Natural killer cell (primary cell): ENCODE results near the gene GNAS-AS1. TPM values are rescaled to one million over a fixed set of nuclear protein-coding genes. Genes with fewer than 3 reads are reported as not detected.

Experiments used
- ATAC-seq, 3 donors: fragments of 150-1000 bp in 2 of 3; fragments of 200-7000 bp in 1 of 3; cut with Tn5 transposase; 1 replicate in 1 of 3; 2 replicates in 2 of 3; pipeline ENCODE4 v1.10.0; 2021; ENCODE audit warnings: mild to moderate bottlenecking in 2 of 3, moderate library complexity in 2 of 3
- DNase-seq, 2 donors: peaks; one replicate each; pipeline versions ENCODE4 v3.0.0 to v3.0.0-alpha.2; 2013 to 2021; ENCODE audit warnings: mixed read lengths in 1 of 2
- H3K27ac ChIP-seq: one replicate; pipeline ENCODE4 v1.5.1; 2013; ENCODE audit warnings: mild to moderate bottlenecking, low read length
- H3K27me3 ChIP-seq: one replicate; pipeline ENCODE4 v1.6.1; 2013; ENCODE audit warnings: low read length; ENCODE audit not compliant: control insufficient read depth, insufficient read depth
- H3K36me3 ChIP-seq: one replicate; pipeline ENCODE4 v1.6.1; 2013; ENCODE audit warnings: low read length; ENCODE audit not compliant: control insufficient read depth, insufficient read depth
- H3K4me1 ChIP-seq: one replicate; pipeline ENCODE4 v1.6.1; 2013; ENCODE audit warnings: low read length; ENCODE audit not compliant: control insufficient read depth, insufficient read depth
- H3K4me3 ChIP-seq: one replicate; pipeline ENCODE4 v1.5.1; 2013; ENCODE audit warnings: low read length
- H3K9me3 ChIP-seq: one replicate; pipeline ENCODE4 v1.6.1; 2013; ENCODE audit warnings: low read length; ENCODE audit not compliant: control insufficient read depth, insufficient read depth
- H3K27ac Mint-ChIP-seq, 2 donors: one replicate each; pipeline ENCODE4 v1.8.0; 2022; ENCODE audit warnings: mild to moderate bottlenecking in 2 of 2, mixed read lengths in 2 of 2, moderate library complexity in 1 of 2
- H3K27me3 Mint-ChIP-seq, 2 donors: one replicate each; pipeline ENCODE4 v1.8.0; 2022; ENCODE audit warnings: low read depth in 2 of 2, mixed read lengths in 2 of 2
- H3K36me3 Mint-ChIP-seq: one replicate; pipeline ENCODE4 v1.8.0; 2022; ENCODE audit warnings: mixed read lengths
- H3K4me1 Mint-ChIP-seq, 2 donors: one replicate each; pipeline ENCODE4 v1.8.0; 2022; ENCODE audit warnings: mixed read lengths in 2 of 2
- H3K4me3 Mint-ChIP-seq: one replicate; pipeline ENCODE4 v1.8.0; 2022; ENCODE audit warnings: mild to moderate bottlenecking, moderate library complexity, mixed read lengths
- H3K9me3 Mint-ChIP-seq, 2 donors: one replicate each; pipeline ENCODE4 v1.8.0; 2022; ENCODE audit warnings: mixed read lengths in 2 of 2
- WGBS: methylation state at CpG from one replicate; pipeline ENCODE4 v1.1.7; 2013; ENCODE audit warnings: missing lambda C conversion rate; ENCODE audit not compliant: insufficient coverage; 5-methylcytosine and 5-hydroxymethylcytosine counted together
- intact Hi-C: fragments of 100-400 bp; cut with micrococcal nuclease; formaldehyde crosslinking; loops from one replicate; pipeline ENCODE4 v1.14.2; 2022
- total RNA-seq, 4 donors: library from RNA; stranded (reverse); fragments of 120-200 nt in 1 of 4; gene quantifications; one replicate each; pipeline versions ENCODE4 v1.2.3 to v1.2.4, GENCODE V29; 2013 to 2022
- TF ChIP-seq, protein P1 (sequence below): fragments of 200-600 bp; IDR thresholded peaks from one replicate; pipeline ENCODE4 v1.8.0; 2022; ENCODE audit warnings: antibody characterized with exemption

GNAS-AS1 gene
- total RNA-seq, 3 donors from 2014 or later (not counting 1 experiment from before 2014, with no cell fraction given), result 0.60 to 0.66 TPM; not detected in 1

DNA sequence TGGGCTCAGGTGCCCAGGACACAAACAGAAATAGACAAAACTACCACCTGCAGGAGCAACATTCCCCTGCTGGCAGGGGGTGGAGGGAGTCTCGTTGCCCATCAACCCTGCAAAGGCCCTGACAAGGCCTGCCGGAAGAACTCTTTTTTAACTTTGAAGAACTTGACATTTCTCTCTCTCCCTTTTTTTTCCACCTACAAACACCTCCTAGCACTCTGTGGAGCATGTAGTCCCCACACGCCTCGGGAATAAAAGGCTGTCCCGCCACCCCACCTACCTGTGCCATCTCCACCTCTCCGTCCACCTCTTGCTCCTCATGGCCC is 54.8 kb downstream of the GNAS-AS1 start:
- Mint-ChIP-seq H3K9me3 (no peaks in the 10 kb centered on the region), H3K4me3 (no peak overlapping the region), H3K4me1 (no peaks in the 10 kb centered on the region), H3K27me3 (peaks cover 0 to 3% of the 10 kb centered on the region in 2 donors), H3K36me3 (no peaks in the 10 kb centered on the region), H3K27ac (no peak overlapping the region)
- no peak for DNase-seq
- WGBS, result 93% methylated on average over 4 of the region's 6 CpGs
- intact Hi-C loops, result no loop called here
- Histone ChIP-seq H3K4me1 (no peaks in the 10 kb centered on the region), H3K9me3 (no peaks in the 10 kb centered on the region), H3K36me3 (no peaks in the 10 kb centered on the region), H3K27me3 (no peaks in the 10 kb centered on the region), H3K27ac (no peak overlapping the region), H3K4me3 (no peak overlapping the region)
- TF ChIP-seq, protein P1, sequence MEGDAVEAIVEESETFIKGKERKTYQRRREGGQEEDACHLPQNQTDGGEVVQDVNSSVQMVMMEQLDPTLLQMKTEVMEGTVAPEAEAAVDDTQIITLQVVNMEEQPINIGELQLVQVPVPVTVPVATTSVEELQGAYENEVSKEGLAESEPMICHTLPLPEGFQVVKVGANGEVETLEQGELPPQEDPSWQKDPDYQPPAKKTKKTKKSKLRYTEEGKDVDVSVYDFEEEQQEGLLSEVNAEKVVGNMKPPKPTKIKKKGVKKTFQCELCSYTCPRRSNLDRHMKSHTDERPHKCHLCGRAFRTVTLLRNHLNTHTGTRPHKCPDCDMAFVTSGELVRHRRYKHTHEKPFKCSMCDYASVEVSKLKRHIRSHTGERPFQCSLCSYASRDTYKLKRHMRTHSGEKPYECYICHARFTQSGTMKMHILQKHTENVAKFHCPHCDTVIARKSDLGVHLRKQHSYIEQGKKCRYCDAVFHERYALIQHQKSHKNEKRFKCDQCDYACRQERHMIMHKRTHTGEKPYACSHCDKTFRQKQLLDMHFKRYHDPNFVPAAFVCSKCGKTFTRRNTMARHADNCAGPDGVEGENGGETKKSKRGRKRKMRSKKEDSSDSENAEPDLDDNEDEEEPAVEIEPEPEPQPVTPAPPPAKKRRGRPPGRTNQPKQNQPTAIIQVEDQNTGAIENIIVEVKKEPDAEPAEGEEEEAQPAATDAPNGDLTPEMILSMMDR, result no peak
- no peak for ATAC-seq

DNA sequence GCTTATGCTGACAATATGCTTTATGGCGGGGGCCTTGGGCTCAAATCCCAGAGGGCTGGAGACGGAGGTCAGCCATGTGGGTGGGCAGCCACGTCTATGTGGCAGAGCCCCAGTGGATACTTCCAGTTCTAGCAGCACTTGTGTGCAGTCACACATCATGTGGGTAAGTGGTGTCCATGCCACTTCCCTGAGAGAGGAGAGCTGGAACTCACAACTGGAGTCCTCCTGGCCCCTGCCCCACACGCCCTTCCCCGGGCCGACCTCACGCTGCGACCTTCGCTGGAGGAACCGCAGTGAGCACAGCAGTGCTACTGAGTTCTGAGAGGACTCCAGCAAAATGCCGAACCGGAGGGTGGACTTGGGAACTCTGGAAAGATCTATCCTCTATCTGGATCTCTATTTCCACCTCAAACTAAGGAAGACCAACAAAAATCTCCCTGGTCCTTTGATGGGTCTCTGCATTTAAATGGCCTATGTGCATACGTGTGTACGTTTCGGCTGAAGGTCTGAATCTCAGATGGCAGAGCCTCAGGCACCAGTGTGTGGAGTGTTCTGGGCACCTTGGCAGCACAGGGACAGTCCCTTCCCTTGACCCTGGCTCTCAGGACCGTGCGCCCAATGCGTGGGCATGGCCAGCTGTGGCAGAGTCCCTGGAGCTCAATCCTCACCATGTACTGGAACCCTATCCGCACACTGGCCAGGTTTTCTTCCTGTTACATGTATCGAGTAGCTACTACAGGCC is 55.4 kb downstream of the GNAS-AS1 start:
- Mint-ChIP-seq H3K36me3 (no peaks in the 10 kb centered on the region), H3K27me3 (peaks cover 0 to 3% of the 10 kb centered on the region in 2 donors), H3K4me3 (no peak overlapping the region), H3K27ac (no peak overlapping the region), H3K9me3 (no peaks in the 10 kb centered on the region), H3K4me1 (no peaks in the 10 kb centered on the region)
- no peak overlapping the region for H3K27ac ChIP-seq
- TF ChIP-seq, protein P1, result no peak
- no peak overlapping the region for H3K4me3 ChIP-seq
- no peak for ATAC-seq
- no peaks in the 10 kb centered on the region for H3K36me3 ChIP-seq
- intact Hi-C loops, result no loop called here
- no peak for DNase-seq
- H3K27me3 ChIP-seq, result no peaks in the 10 kb centered on the region
- no peaks in the 10 kb centered on the region for H3K4me1 ChIP-seq
- H3K9me3 ChIP-seq, result no peaks in the 10 kb centered on the region
- WGBS, result 91% methylated on average over 20 of the region's 20 CpGs

DNA sequence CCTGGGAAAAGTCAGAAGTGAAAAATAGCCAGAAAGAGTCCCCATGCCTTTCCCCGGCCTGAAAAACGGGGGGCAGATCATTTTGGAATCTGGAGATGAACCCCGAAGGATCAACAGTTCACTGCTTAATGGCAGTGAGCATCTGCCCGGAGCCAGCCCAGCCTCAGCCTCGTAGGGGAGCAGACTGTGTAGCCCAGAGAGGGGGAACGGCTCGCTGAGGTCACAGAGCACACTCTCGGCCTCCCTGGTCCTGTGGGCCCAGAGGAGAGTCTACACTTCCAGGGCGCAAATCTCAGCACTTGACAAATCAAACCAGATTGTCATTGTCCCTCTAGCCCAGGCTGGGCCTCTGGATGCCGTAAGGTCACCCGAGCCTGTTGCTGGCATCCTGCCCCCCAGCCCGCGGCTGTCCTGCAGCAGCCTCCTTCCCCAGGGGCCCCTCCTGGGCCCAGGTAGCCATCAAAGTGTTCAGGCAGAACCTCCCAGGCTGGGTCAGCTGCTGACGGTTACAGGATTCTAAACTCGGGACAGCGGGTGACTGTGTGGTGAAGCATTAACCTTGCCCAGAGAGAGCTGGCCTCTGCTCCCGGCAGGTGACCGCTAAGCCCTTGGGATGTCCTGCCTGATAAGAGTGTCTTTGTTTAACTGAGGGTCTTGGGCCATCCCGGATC is 56.1 kb downstream of the GNAS-AS1 start:
- intact Hi-C loops, result no loop called here

More for the DNA sequence above, 56.1 kb downstream of the GNAS-AS1 start:
- Mint-ChIP-seq H3K4me1 (no peaks in the 10 kb centered on the region), H3K27me3 (peaks cover 0 to 3% of the 10 kb centered on the region in 2 donors), H3K4me3 (no peak overlapping the region), H3K27ac (no peak overlapping the region), H3K9me3 (no peaks in the 10 kb centered on the region), H3K36me3 (no peaks in the 10 kb centered on the region)
- DNase-seq, result no peak
- Histone ChIP-seq H3K4me1 (no peaks in the 10 kb centered on the region), H3K4me3 (no peak overlapping the region), H3K9me3 (no peaks in the 10 kb centered on the region), H3K36me3 (no peaks in the 10 kb centered on the region), H3K27me3 (no peaks in the 10 kb centered on the region), H3K27ac (no peak overlapping the region)
- WGBS, result 86% methylated on average over 19 of the region's 19 CpGs
- no peak for ATAC-seq
- TF ChIP-seq, protein P1, result no peak
